ENCODE results near the gene SLC43A3.
"Not testable (repeated sequence)": the region's sequence is repeated elsewhere in the genome, so short reads cannot be mapped to it uniquely, and the experiment has no call there.

Gene SLC43A3

DNA sequence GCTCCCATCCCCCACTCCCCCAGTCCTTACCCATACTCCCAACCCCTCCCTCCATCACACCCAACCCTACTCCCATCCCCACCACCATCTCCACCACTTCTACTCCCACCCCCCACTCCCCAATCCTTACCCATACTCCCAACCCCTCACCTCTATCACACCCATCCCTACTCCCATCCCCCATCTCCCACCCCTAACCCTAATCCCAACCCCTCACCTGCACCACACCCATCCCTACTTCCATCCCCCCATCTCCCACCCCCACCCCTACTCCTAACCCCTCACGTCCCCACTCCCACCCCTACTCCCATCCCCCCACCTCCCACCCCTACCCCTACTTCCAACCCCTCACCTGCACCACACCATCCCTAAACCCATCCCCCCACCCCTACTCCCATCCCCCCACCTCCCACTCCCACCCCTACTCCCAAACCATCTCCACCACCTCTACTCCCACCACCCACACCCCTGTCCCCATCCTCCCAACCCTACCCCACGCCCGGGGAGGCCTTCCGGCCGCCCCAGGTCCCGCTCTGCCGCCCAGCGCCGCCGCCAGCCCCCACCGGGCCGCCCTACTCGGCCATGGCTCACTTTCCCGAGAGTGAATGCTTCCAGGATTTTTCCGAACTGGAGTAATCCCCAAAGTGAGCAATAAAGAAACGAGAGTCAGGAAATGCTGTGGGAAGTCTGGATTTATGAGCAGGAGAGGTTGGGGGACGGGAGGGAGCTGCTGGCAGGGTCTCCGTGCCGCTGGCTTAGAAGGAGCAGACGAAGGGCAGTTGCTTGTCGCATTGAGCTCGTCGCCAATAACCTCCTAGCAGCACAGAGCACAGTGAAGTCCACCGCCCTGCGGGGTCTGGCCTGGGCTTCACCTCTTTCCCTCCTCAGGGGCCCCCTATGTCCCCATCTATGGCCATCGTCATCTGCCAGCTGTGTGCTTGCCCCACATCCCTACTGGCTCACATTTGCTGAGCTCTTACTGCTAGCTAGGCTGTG lies 50.5 kb downstream of the SLC43A3 start:
- no peak for DNase-seq

DNA sequence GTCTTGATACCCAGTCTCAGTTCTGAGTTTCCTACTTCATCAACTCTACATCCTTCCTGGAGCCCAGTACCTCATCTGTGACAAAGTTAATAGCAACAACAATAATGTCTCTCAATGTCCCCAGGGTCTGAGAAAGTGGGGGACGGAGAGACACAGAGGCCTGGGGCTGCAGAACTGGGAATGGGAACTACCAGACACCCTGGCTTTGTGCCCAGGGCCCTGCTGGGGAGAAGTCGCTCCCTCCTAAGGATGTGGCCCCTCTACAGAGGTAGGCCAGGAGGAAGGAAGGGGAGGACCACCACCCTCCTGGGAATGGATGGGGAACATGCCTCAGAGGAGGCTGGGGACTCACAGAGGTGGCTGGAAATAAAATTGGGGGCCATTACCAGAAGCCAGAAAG lies 51.4 kb downstream of the SLC43A3 start:
- no peak for DNase-seq

GRCh38 chr11:57374966-57375365 lies 52.0 kb downstream of the SLC43A3 start:
- no peak for DNase-seq

- DNase-seq: no peak
Observed at GRCh38 chr11:57373146-57373545, 53.8 kb downstream of the SLC43A3 start.

- no peak for DNase-seq
Observed at GRCh38 chr11:57370941-57371340, 56.0 kb downstream of the SLC43A3 start.

DNA sequence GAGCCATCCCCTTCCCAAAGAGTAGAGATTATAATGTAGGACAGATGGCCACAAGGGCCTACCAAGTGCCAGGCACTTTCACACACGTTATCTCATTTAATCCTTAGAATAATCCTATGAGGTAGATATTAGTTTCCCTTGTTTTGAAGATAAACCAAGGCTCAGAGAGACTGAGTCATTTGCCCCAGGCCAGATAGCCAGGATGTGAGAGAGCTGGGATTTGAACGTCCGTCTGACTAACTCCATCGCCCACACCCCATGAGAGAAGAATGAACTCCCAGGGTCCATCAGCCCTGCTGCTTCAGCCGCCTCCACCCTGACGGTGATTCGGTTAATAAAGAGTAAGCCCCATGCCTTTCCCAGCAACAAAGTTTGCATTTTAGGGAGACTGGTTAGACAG lies 56.7 kb downstream of the SLC43A3 start:
- no peak for DNase-seq

GRCh38 chr11:57368845-57369232 lies 58.1 kb downstream of the SLC43A3 start:
- DNase-seq: no peak

- DNase-seq: no peak
Observed at GRCh38 chr11:57368106-57368844, 58.6 kb downstream of the SLC43A3 start.

DNA sequence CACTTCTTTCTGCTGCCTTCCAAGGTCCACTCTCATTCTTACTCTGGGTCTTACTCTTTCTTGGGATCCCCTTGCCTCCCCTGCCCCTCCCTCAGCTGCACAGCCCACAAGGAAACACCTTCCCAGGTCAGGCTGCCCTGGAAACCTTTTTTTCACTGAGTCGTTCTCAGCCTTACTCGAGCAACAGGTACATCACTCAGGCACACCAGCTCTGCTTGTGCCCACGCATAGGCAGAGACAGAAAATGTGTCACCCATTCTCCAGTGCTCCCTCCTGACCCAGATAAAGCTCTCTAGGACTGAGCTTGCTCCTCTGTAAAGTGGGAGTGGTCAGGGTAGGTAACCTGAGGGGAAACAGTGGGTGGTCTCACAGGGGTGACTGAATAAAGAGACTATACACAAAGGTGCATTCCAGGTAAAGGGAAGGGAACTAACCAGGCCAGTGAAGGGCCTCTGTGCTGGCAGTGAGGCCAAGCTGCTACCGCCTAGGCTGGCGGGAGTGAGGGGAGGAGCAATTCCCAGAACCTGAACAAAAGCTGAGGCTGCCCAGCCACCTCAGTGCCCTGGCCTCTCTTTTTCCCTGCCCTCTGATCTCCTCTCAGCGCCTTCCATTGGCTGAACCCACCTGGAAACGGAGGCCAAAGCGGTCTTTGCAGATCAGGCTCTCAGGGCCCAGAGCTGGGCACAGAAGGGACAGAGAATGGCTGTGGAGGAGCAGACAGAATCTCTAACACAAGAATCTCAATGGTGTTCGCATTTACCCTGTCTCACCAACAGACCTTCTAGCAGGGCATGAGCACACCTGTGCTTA lies 61.9 kb downstream of the SLC43A3 start:
- DNase-seq: no peak

DNA sequence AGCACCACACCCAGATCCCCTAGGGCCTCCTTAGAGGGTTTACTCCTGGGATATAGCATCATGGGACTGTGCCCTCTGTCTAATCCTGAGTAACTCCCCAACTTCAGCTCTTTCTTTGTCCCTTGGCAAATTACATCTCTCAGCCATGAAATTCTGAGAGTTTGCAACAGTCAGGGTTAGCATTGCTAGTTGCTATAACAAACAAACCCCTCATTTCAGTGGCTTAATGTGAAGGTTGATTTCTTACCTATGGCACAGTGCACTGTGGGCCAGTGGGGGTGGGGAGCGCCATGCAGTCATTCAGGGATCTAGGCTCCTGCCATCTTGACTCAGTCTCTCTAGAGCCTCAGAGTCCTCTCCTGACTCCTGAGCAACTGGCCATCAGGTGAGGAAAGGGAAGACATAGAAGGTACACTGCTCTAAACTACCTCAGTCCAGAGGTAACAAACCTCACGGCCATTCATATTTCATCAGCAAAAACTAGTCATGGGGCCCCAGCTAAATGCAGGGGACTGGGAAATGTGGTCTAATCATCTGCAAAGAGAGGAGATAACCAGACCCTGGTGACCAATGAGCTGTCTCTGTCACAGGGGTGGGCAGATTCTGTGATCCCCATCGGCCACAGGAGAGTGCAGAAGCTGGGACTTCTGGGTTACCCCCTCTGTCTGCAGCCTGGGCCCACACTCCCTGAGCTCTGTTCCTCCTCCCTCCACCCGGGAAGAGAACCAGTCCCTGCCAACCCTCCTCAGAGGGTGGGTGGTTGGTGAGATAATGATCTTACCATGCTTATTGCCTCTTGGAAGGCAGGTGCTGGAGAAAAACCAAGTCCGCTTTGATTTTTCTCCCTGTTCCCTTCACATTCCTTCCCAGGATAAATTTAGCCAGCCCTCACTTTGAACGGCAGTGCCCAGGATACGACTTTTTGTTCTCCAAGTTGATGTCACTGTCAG lies 63.5 kb downstream of the SLC43A3 start:
- no peak for DNase-seq

- DNase-seq: no peak
Observed at GRCh38 chr11:57361926-57362325, 65.0 kb downstream of the SLC43A3 start.

DNA sequence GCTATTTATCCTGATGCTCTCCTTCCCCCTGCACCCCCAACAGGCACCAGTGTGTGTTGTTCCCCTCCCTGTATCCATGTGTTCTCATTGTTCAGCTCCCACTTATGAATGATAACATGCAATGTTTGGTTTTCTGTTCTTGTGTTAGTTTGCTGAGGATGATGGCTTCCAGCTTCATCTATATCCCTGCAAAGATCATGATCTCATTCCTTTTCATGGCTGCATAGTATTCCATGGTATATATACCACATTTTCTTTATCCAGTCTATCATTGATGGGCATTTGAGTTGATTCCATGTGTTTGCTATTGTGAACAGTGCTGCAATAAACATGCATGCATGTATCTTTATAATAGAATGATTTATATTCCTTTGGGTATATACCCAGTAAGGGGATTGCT lies 65.5 kb downstream of the SLC43A3 start:
- DNase-seq: not testable (repeated sequence)

DNA sequence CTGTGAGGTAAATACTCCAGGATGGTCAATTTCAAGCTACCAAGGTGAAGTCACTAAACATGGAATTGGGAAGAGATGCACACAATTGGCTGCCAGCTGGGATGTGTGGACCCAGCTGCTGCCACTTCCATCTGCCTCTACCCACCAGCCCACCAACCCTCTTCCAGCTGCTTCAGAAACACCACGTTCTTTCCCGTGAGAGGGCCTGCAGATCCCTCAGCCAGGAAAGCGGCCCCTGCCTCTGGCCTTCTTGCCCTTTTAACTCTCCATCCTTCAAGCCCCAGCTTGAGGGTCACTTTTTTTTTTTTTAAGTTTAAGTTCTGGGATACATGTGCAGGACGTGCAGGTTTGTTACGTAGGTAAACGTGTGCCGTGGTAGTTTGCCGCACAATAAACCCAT lies 65.9 kb downstream of the SLC43A3 start:
- DNase-seq: no peak

GRCh38 chr11:57359896-57360690 lies 66.8 kb downstream of the SLC43A3 start:
- DNase-seq: no peak

GRCh38 chr11:57359396-57359795 lies 67.5 kb downstream of the SLC43A3 start:
- no peak for DNase-seq

DNA sequence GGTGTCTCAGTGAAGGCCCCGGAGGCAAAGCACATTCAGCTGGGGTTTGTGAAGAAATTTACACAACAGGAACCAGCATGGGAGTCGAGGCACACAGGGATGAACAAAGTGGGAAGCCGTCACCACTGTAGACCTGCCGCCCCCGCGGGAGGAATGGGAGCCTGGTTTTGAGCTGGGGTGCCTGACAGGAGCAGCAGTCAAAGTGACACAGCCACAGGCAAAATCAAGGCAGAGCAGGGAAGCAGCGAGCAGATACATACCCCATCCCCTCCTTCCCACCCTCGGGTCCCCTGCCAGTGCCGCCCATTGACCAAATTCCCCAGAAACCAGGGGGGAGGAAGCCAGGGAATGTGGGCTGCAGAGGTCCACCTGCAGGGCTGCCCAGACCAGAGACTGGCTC lies 67.9 kb downstream of the SLC43A3 start:
- no peak for DNase-seq

DNA sequence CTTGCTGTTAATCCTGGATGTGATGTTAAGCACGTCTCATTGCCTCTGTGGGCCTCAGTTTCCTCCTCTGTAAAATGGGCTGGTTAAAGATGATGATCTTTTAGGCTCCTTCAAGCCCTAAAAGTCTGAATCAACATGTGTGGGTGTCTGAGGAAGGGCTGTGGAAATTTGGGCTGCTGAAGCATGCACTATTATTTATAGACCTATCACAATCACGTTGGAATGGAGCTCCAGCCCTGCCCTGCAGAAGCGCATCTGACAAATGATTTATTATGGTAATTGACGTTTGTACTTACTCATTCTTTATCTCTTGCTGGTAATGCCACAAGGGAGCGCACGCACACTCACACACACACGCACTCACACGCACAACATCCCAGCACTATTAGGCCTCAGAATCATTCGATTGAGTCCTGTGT lies 68.4 kb downstream of the SLC43A3 start:
- no peak for DNase-seq

DNA sequence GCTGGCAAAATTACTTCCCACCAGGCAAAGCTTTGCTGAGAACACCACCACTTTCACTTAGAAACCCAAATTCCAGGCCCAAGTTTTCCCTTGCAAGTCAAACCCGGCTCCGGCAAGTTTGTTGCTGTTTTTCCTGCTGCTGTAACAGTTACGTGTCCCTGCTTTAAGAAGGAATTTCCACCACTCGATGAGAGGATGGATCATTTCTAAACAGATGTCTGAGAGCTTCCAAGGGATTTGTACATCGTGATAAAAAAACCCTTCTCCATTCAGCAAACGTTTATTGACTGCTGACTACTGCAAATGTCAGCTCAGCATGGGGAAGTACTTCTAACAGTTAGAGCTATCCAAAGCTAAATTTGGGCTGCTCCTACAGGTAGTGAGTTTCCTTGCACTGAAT lies 69.1 kb downstream of the SLC43A3 start:
- no peak for DNase-seq

- DNase-seq: no peak
Observed at GRCh38 chr11:57357310-57357709, 69.6 kb downstream of the SLC43A3 start.

Measured in right hindlimb (tissue), 1 donor.